Parathyroid adenoma (tissue), 2 donors: ENCODE results near the gene WNK3.

Experiments used
- H2AFZ ChIP-seq: fragments of 300-600 bp; sonication (generic); one replicate; pipeline ENCODE4 v1.7.0; 2017; ENCODE audit warnings: antibody characterized with exemption, mild to moderate bottlenecking
- H3K27ac ChIP-seq: fragments of 300-600 bp; sonication (generic); one replicate; pipeline ENCODE4 v1.7.0; 2017
- H3K27me3 ChIP-seq: fragments of 300-600 bp; sonication (generic); one replicate; pipeline ENCODE4 v1.7.0; 2017; ENCODE audit warnings: low read length; ENCODE audit not compliant: control insufficient read depth, insufficient read depth
- H3K36me3 ChIP-seq: fragments of 300-600 bp; sonication (generic); one replicate; pipeline ENCODE4 v1.7.0; 2017; ENCODE audit warnings: low read length; ENCODE audit not compliant: control insufficient read depth, insufficient read depth
- H3K4me1 ChIP-seq: fragments of 300-600 bp; sonication (generic); one replicate; pipeline ENCODE4 v1.7.0; 2017; ENCODE audit warnings: control low read depth
- H3K4me2 ChIP-seq: fragments of 300-600 bp; sonication (generic); one replicate; pipeline ENCODE4 v1.7.0; 2017; ENCODE audit warnings: low read length
- H3K4me3 ChIP-seq: fragments of 300-600 bp; sonication (generic); one replicate; pipeline ENCODE4 v1.7.0; 2017; ENCODE audit warnings: low read depth, low read length
- H3K79me2 ChIP-seq: fragments of 300-600 bp; sonication (generic); one replicate; pipeline ENCODE4 v1.7.0; 2017; ENCODE audit warnings: control low read depth
- H3K9ac ChIP-seq: fragments of 300-600 bp; sonication (generic); one replicate; pipeline ENCODE4 v1.7.0; 2017; ENCODE audit warnings: mild to moderate bottlenecking
- H3K9me3 ChIP-seq: fragments of 300-600 bp; sonication (generic); one replicate; pipeline ENCODE4 v1.7.0; 2017; ENCODE audit warnings: low read length; ENCODE audit not compliant: control insufficient read depth
- CTCF ChIP-seq: fragments of 300-600 bp; sonication (generic); IDR thresholded peaks from one replicate; pipeline ENCODE4 v1.7.0; 2017; ENCODE audit warnings: antibody characterized with exemption, mild to moderate bottlenecking
- donor health status: primary hyperparathyroidism.

Gene WNK3

GRCh38 chrX:54166915-54167314 lies 190.9 kb downstream of the WNK3 start:
- Histone ChIP-seq H3K79me2 (no peaks in the 10 kb centered on the region), H3K36me3 (no peaks in the 10 kb centered on the region), H3K9ac (no peak overlapping the region), H3K9me3 (no peaks in the 10 kb centered on the region), H2AFZ (no peak overlapping the region), H3K27me3 (no peaks in the 10 kb centered on the region), H3K4me1 (no peaks in the 10 kb centered on the region), H3K4me3 (no peak overlapping the region), H3K4me2 (no peak overlapping the region), H3K27ac (no peak overlapping the region)
- no peak for TF ChIP-seq CTCF

GRCh38 chrX:54157561-54157960 lies 200.3 kb downstream of the WNK3 start:
- Histone ChIP-seq H3K9ac (no peak overlapping the region), H3K9me3 (no peaks in the 10 kb centered on the region), H3K36me3 (no peaks in the 10 kb centered on the region), H3K4me2 (no peak overlapping the region), H3K27me3 (no peaks in the 10 kb centered on the region), H3K27ac (no peak overlapping the region), H3K4me1 (no peaks in the 10 kb centered on the region), H3K79me2 (no peaks in the 10 kb centered on the region), H3K4me3 (no peak overlapping the region), H2AFZ (no peak overlapping the region)
- TF ChIP-seq CTCF = no peak
